ENCODE results near the gene DNMT3A. TPM values are rescaled to one million over a fixed set of nuclear protein-coding genes. Genes with fewer than 3 reads are reported as not detected.

DNMT3A gene
- total RNA-seq, 1 experiment from 2014 or later, result 215 TPM

GRCh38 chr2:25257931-25258846, 83.5 kb downstream of the DNMT3A start:
- Histone ChIP-seq H3K9me3 (ENCODE audit: control insufficient read depth, low read depth, low read length) (no peaks in the 10 kb centered on the region), H3K27me3 (ENCODE audit: insufficient read depth, low read length) (no peaks in the 10 kb centered on the region), H3K79me2 (ENCODE audit: insufficient read depth, low read length) (no peaks in the 10 kb centered on the region), H2BK12ac (ENCODE audit: insufficient read length, low read depth, low read length) (no peak overlapping the region), H2BK5ac (ENCODE audit: insufficient read length, low read length) (no peak overlapping the region), H3K23ac (ENCODE audit: insufficient read length, low read depth, low read length) (no peak overlapping the region), H3K23me2 (ENCODE audit: insufficient read length, low read depth, low read length, poor library complexity, severe bottlenecking) (no peaks in the 10 kb centered on the region), H3K4me1 (ENCODE audit: insufficient read depth, low read length) (peaks cover 33% of the 10 kb centered on the region), H3T11ph (ENCODE audit: low read length) (no peak overlapping the region), H4K91ac (ENCODE audit: insufficient read length, low read depth, low read length) (no peak overlapping the region), H3K9ac (ENCODE audit: extremely low read depth, insufficient read length, low read length) (no peak overlapping the region), H4K20me1 (ENCODE audit: control insufficient read depth, insufficient read depth, insufficient read length) (no peaks in the 10 kb centered on the region), H3K27ac (ENCODE audit: insufficient read length, low read depth, low read length) (no peak overlapping the region), H3K4me2 (ENCODE audit: insufficient read depth, insufficient read length, low read length) (peak overlapping the region; percentile 49), H4K5ac (ENCODE audit: insufficient read length, low read depth, low read length) (no peak overlapping the region), H3K79me1 (ENCODE audit: insufficient read depth, low read depth, low read length, poor library complexity, severe bottlenecking) (no peaks in the 10 kb centered on the region), H2AK5ac (ENCODE audit: insufficient read length, low read length) (no peak overlapping the region), H3K14ac (ENCODE audit: insufficient read depth, low read length) (no peak overlapping the region), H3K56ac (ENCODE audit: insufficient read length, low read depth, low read length) (no peak overlapping the region), H4K8ac (replicated peaks; ENCODE audit: insufficient read length, low read depth, low read length) (no peak overlapping the region), H2AFZ (ENCODE audit: low read length) (no peak overlapping the region), H3K4ac (ENCODE audit: low read depth, low read length) (no peak overlapping the region), H2BK120ac (ENCODE audit: low read depth, low read length, poor library complexity, severe bottlenecking) (no peak overlapping the region), H3K18ac (ENCODE audit: insufficient read length, low read depth, low read length) (peak overlapping the region; percentile 7), H2BK20ac (ENCODE audit: low read depth, low read length, poor library complexity, severe bottlenecking) (no peak overlapping the region), H2BK15ac (ENCODE audit: low read depth, low read length) (no peak overlapping the region)
- Mint-ChIP-seq H3K9me3 (no peaks in the 10 kb centered on the region; a peak in 1 of 5 replicates), H3K27ac (peak overlapping the region in 2 of 3 experiments; percentile 76 to 83; a peak in 4 of 7 replicates), H3K36me3 (ENCODE audit: insufficient read depth in 1 of 3, low read depth in 3 of 3) (peaks cover 24 to 30% (median 28%) of the 10 kb centered on the region in 3 experiments), H3K4me3 (peak overlapping the region in 1 of 2 experiments; percentile 57; a peak in 2 of 5 replicates), H3K4me1 (peaks cover 71 to 72% of the 10 kb centered on the region in 2 experiments), H3K27me3 (ENCODE audit: low read depth) (no peaks in the 10 kb centered on the region; the same call in 1 of the 2 replicates)
- WGBS (ENCODE audit: extremely low coverage, insufficient read length, low lambda C conversion rate), result no CpG with 5 or more reads among the region's 9 CpGs
- DNase-seq, result peak; percentile 61
- TF ChIP-seq CTCF (conservative IDR thresholded peaks at IDR 0.05), result peak; percentile 53

Data from H9 (cell line).